ENCODE measurements around the gene TDRD12.

The TDRD12 gene

GRCh38 chr19:32870981-32871451 is 151.4 kb downstream of the TDRD12 start:
- DNase-seq: no peak

- no peak for DNase-seq
Observed at GRCh38 chr19:32872391-32872790, 152.8 kb downstream of the TDRD12 start.

GRCh38 chr19:32873247-32873959 is 153.8 kb downstream of the TDRD12 start:
- no peak for DNase-seq

GRCh38 chr19:32874605-32875004 is 155.0 kb downstream of the TDRD12 start:
- DNase-seq: no peak

- DNase-seq: no peak
Observed at GRCh38 chr19:32875428-32875827, 155.9 kb downstream of the TDRD12 start.

- no peak for DNase-seq
Observed at GRCh38 chr19:32876236-32876918, 156.8 kb downstream of the TDRD12 start.

GRCh38 chr19:32876919-32877285 is 157.3 kb downstream of the TDRD12 start:
- DNase-seq: no peak

All from T-helper 9 cell (primary cell).